Transverse colon (tissue), 4 donors: ENCODE data around the gene ICA1.

Experiments used
- POLR2A ChIP-seq: fragments of 450-650 bp; IDR thresholded peaks from one replicate; pipeline ENCODE4 v1.6.1; 2016; ENCODE audit warnings: antibody characterized with exemption, mild to moderate bottlenecking, moderate library complexity
- POLR2AphosphoS5 ChIP-seq, 3 donors: sonication (generic); formaldehyde crosslinking; IDR thresholded peaks; one replicate each; pipeline ENCODE4 v1.6.1; 2016; ENCODE audit warnings: antibody characterized with exemption in 3 of 3
- TF ChIP-seq, protein P1 (sequence below), 5 experiments: fragments of 200-600 bp in 3 of 5; fragments of 450-650 bp in 2 of 5; sonication (generic) in 3 of 5; IDR thresholded peaks; 1 replicate in 2 of 5; 2 replicates in 3 of 5; pipeline ENCODE4 v1.5.1; 2016 to 2017; ENCODE audit warnings: antibody characterized with exemption in 5 of 5, inconsistent platforms in 3 of 5, mild to moderate bottlenecking in 2 of 5, moderate library complexity in 1 of 5

DNA sequence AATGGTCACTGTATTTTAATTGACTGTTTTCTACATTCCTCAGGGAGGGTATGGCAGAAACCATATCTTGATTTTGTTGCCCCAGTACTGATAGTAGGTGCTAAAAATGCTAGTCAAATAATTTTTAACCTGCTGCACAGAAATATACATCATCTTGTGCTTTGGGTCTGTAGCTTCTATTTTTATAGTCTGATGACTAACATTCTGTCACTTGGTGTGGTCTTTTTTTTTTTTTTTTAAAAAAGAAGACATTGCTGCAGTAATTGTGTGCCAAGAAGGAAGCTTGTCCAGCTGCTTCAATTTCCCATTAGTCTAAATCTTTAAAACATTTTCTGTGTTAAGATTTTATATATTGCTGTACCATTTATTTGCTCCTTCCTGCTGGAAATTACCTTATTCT lies 83.6 kb downstream of the ICA1 start:
- TF ChIP-seq, protein P1, sequence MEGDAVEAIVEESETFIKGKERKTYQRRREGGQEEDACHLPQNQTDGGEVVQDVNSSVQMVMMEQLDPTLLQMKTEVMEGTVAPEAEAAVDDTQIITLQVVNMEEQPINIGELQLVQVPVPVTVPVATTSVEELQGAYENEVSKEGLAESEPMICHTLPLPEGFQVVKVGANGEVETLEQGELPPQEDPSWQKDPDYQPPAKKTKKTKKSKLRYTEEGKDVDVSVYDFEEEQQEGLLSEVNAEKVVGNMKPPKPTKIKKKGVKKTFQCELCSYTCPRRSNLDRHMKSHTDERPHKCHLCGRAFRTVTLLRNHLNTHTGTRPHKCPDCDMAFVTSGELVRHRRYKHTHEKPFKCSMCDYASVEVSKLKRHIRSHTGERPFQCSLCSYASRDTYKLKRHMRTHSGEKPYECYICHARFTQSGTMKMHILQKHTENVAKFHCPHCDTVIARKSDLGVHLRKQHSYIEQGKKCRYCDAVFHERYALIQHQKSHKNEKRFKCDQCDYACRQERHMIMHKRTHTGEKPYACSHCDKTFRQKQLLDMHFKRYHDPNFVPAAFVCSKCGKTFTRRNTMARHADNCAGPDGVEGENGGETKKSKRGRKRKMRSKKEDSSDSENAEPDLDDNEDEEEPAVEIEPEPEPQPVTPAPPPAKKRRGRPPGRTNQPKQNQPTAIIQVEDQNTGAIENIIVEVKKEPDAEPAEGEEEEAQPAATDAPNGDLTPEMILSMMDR (IDR thresholded peaks at IDR 0.05) = no peak
- TF ChIP-seq POLR2AphosphoS5 (IDR thresholded peaks at IDR 0.05) (no peak), POLR2A (no peak)
